Measurements from ENCODE around the gene GUCY1A2. TPM values are rescaled to one million over a fixed set of nuclear protein-coding genes. Genes with fewer than 3 reads are reported as not detected.

GUCY1A2 gene
- total and polyA plus RNA-seq, 7 donors: 0.57 to 18.5 (median 9.4) TPM

DNA sequence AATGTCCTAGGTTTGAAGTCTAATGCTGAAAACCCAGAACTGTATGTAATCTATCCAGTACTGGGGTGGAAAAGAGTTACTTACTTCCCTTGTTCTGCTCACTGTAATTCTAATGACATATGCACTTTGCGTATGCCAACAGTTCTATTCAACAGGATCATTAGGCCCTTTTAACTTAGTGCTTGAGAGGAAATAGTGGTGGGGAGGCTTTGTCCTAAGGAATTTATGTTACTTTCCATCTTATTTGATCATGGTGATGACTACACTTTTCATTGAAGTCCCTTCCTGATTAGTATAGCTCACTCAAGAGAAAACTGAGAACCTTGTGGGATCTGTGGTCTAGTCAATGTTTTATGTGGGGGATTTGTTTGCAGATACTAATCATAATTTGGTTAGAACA lies 348.2 kb downstream of the GUCY1A2 start:
- 81 to 91% (median 86%) methylated on average over 1 of the region's 1 CpG for WGBS, 3 donors
- Histone ChIP-seq H3K36me3 (ENCODE audit: insufficient read depth in 1 of 2, low read depth in 1 of 2) (no peaks in the 10 kb centered on the region), H3K27me3 (ENCODE audit: insufficient read depth in 3 of 3, low read length in 2 of 3) (peaks cover 0 to 1% (median 0%) of the 10 kb centered on the region in 3 donors), H3K27ac (no peak overlapping the region), H3K4me1 (no peaks in the 10 kb centered on the region), H3K9me3 (no peaks in the 10 kb centered on the region), H3K4me3 (no peak overlapping the region)
- DNase-seq (no peak), ATAC-seq (no peak)
- no peak for TF ChIP-seq CTCF (IDR thresholded peaks at IDR 0.05)
- intact Hi-C loops (cut with DNase I): no loop called here

- no peaks in the 10 kb centered on the region for H3K36me3 ChIP-seq (ENCODE audit: insufficient read depth in 1 of 2, low read depth in 1 of 2)
- 37 to 43% (median 41%) methylated on average over 2 of the region's 2 CpGs for WGBS, 3 donors
- no peak for ATAC-seq
Measured at GRCh38 chr11:106668147-106668546, 350.1 kb downstream of the GUCY1A2 start.

GRCh38 chr11:106656646-106657045 lies 361.6 kb downstream of the GUCY1A2 start:
- WGBS, 3 donors: 67 to 74% (median 69%) methylated on average over 1 of the region's 1 CpG
- no peak for TF ChIP-seq CTCF (IDR thresholded peaks at IDR 0.05)

More at GRCh38 chr11:106668147-106668546, 350.1 kb downstream of the GUCY1A2 start:
- H3K27ac ChIP-seq: no peak overlapping the region
- no peaks in the 10 kb centered on the region for H3K4me1 ChIP-seq
- intact Hi-C loops (cut with DNase I): no loop called here
- no peak for TF ChIP-seq CTCF (IDR thresholded peaks at IDR 0.05)
- H3K4me3 ChIP-seq: no peak overlapping the region
- no peaks in the 10 kb centered on the region for H3K9me3 ChIP-seq
- DNase-seq: no peak
- peaks cover 0 to 1% (median 0%) of the 10 kb centered on the region in 3 donors for H3K27me3 ChIP-seq (ENCODE audit: insufficient read depth in 3 of 3, low read length in 2 of 3)

DNA sequence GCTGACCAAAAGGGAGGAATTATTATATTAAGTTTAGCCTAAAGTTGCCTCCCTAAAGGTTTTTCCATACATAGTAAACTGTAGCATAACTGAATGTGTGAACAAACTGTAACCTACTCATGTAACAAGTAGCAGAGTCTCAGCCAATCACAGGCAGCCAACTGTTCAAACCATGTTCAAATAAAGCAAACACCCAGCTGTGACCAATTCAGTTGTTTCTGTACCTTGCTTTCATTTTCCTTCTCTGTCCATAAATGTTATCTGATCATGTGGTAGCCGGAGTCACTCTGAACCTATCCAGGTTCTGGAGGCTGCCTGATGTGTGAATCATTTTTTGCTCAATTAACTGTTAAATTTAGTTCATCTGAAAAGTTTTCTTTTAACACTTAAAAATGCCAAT lies 373.5 kb downstream of the GUCY1A2 start:
- Histone ChIP-seq H3K27me3 (ENCODE audit: insufficient read depth in 3 of 3, low read length in 2 of 3) (no peaks in the 10 kb centered on the region), H3K36me3 (ENCODE audit: insufficient read depth in 1 of 2, low read depth in 1 of 2) (no peaks in the 10 kb centered on the region), H3K4me3 (no peak overlapping the region), H3K4me1 (no peaks in the 10 kb centered on the region), H3K27ac (no peak overlapping the region), H3K9me3 (no peaks in the 10 kb centered on the region)
- ATAC-seq (no peak), DNase-seq (no peak)
- no peak for TF ChIP-seq CTCF (IDR thresholded peaks at IDR 0.05)
- intact Hi-C loops (cut with DNase I): no loop called here
- WGBS, 3 donors: 81 to 85% (median 84%) methylated on average over 1 of the region's 1 CpG

More at GRCh38 chr11:106656646-106657045, 361.6 kb downstream of the GUCY1A2 start:
- H3K36me3 ChIP-seq (ENCODE audit: insufficient read depth in 1 of 2, low read depth in 1 of 2): no peaks in the 10 kb centered on the region
- no peak overlapping the region for H3K4me3 ChIP-seq
- no peaks in the 10 kb centered on the region for H3K9me3 ChIP-seq
- intact Hi-C loops (cut with DNase I): no loop called here
- DNase-seq (no peak), ATAC-seq (no peak)
- no peaks in the 10 kb centered on the region for H3K27me3 ChIP-seq (ENCODE audit: insufficient read depth in 3 of 3, low read length in 2 of 3)
- H3K27ac ChIP-seq: no peak overlapping the region
- H3K4me1 ChIP-seq: no peaks in the 10 kb centered on the region

DNA sequence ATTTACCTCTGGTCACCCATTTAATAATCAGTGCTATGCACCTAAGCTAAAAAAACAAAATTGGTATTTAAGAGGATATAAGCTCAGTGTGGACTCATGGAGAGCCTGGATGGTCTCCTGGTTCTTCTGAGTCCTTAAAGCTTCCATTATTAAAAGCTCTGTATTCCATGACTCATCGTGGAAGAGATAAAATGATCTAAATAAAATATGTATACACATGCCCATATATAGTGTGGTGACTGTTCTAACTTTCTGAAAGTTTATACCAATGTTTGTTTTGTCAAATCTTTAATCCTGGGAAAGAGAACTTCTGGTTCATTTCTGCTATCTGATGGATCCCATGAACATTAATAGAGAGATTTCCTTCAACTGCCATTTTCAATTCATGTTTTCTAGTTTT lies 375.9 kb downstream of the GUCY1A2 start:
- ATAC-seq (no peak), DNase-seq (no peak)
- intact Hi-C loops (cut with DNase I): no loop called here
- TF ChIP-seq CTCF (IDR thresholded peaks at IDR 0.05): no peak
- Histone ChIP-seq H3K27me3 (ENCODE audit: insufficient read depth in 3 of 3, low read length in 2 of 3) (no peaks in the 10 kb centered on the region), H3K4me1 (no peaks in the 10 kb centered on the region), H3K27ac (no peak overlapping the region), H3K4me3 (no peak overlapping the region), H3K9me3 (no peaks in the 10 kb centered on the region), H3K36me3 (ENCODE audit: insufficient read depth in 1 of 2, low read depth in 1 of 2) (no peaks in the 10 kb centered on the region)
- WGBS, 3 donors: 75 to 91% (median 81%) methylated on average over 1 of the region's 1 CpG

Measured in psoas muscle (tissue), 8 donors.